Peyer's patch (tissue), 4 donors: ENCODE data around the gene DHX29.

Experiments used
- POLR2A ChIP-seq, 2 donors: fragments of 450-650 bp; IDR thresholded peaks; one replicate each; pipeline ENCODE4 v1.5.1; 2017; ENCODE audit warnings: antibody characterized with exemption in 2 of 2, mild to moderate bottlenecking in 2 of 2, moderate library complexity in 2 of 2
- TF ChIP-seq, protein P1 (sequence below), 6 experiments: fragments of 450-650 bp in 4 of 6; fragments of 200-600 bp in 2 of 6; sonication (generic) in 1 of 6; IDR thresholded peaks; one replicate each; pipeline ENCODE4 v1.5.1; 2017 to 2019; ENCODE audit warnings: antibody characterized with exemption in 6 of 6, mild to moderate bottlenecking in 3 of 6, moderate library complexity in 1 of 6

- TF ChIP-seq, protein P1, sequence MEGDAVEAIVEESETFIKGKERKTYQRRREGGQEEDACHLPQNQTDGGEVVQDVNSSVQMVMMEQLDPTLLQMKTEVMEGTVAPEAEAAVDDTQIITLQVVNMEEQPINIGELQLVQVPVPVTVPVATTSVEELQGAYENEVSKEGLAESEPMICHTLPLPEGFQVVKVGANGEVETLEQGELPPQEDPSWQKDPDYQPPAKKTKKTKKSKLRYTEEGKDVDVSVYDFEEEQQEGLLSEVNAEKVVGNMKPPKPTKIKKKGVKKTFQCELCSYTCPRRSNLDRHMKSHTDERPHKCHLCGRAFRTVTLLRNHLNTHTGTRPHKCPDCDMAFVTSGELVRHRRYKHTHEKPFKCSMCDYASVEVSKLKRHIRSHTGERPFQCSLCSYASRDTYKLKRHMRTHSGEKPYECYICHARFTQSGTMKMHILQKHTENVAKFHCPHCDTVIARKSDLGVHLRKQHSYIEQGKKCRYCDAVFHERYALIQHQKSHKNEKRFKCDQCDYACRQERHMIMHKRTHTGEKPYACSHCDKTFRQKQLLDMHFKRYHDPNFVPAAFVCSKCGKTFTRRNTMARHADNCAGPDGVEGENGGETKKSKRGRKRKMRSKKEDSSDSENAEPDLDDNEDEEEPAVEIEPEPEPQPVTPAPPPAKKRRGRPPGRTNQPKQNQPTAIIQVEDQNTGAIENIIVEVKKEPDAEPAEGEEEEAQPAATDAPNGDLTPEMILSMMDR (IDR thresholded peaks at IDR 0.05): no peak
- TF ChIP-seq POLR2A (IDR thresholded peaks at IDR 0.05): no peak
These were observed 9.3 kb upstream of the DHX29 start for GRCh38 chr5:55316837-55317236.
